Pericardium fibroblast (primary cell): ENCODE measurements around the gene IER3IP1. TPM values are rescaled to one million over a fixed set of nuclear protein-coding genes. Genes with fewer than 3 reads are reported as not detected.

ENCODE experiments used
- total RNA-seq: library from RNA; depleted of rRNA; stranded (reverse); fragments of >200 nt; gene quantifications from 2 replicates; pipeline ENCODE4 v1.2.3, GENCODE V29; 2015

IER3IP1 gene
- total RNA-seq: 14.5 and 20.1 TPM in 2 replicates

DNA sequence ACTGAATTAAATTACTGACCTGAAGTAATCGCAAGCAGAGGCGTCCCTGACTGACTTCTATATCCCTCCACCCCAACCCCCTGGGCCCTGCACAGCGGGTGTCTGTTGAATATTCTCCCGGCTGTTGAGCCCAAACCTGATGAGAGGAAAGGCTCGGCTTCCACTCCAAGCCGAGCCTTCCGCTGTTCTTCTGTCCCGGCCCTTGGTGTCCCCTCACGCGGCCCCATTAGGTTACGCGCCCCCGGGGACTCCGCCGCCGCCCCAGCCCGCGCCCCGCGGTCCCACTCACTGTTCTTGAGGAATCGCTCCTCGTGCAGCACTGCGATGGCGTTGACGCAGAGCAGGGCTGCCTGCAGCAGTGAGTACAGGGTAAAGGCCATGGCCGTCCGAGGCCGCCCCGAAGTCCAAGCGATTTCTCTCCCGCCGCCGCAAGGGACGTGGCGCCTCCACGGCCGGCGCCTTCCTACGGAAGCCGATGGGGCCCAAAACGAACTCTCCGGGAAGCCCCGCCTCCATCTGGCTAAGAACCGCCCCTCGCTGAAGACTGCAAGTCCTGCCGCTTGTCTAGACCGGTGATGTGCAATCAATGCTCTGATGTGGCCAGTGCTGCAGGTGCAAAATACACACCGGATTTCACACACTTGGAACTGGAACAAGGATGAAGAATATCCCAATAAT, at the start of gene IER3IP1:
Gene IER3IP1 (minus strand): TSS at position 467 of the 678 bp plus-strand sequence. CDS start 87 bp downstream, at position 380.

GRCh38 chr18:47150029-47150823, 25.9 kb downstream of the IER3IP1 start, which contains the start of gene HDHD2:
HDHD2 (minus strand) TSS chr18:47150500; CDS start chr18:47136439, 14,061 bp downstream.

Other genes with a start within 250 kb of the IER3IP1 start
- not detected in 2 replicates for gene ELOA2, start 140.7 kb downstream of the IER3IP1 start, total RNA-seq
- gene HDHD2, start 25.9 kb downstream of the IER3IP1 start, total RNA-seq: 11.3 and 14.4 TPM in 2 replicates
- gene SKOR2, start 75.3 kb upstream of the IER3IP1 start, total RNA-seq: not detected in 2 replicates